Right lobe of liver (tissue), 6 donors: ENCODE data around the gene TM9SF2. TPM values are rescaled to one million over a fixed set of nuclear protein-coding genes. Genes with fewer than 3 reads are reported as not detected.

Experiments used
- ATAC-seq, 4 donors: fragments of 200-7000 bp; cut with Tn5 transposase; one replicate each; pipeline ENCODE4 v1.9.1; 2020; ENCODE audit warnings: mild to moderate bottlenecking in 4 of 4, moderate library complexity in 4 of 4
- DNase-seq, 3 donors: peaks; one replicate each; pipeline ENCODE4 v3.0.0-alpha.2; 2020
- H3K27ac ChIP-seq, 3 donors: fragments of 200-600 bp; one replicate each; pipeline ENCODE4 v1.8.0; 2022
- H3K27me3 ChIP-seq, 2 donors: fragments of 200-600 bp; one replicate each; pipeline ENCODE4 v1.8.0; 2022
- H3K36me3 ChIP-seq, 4 donors: fragments of 200-600 bp; sonication (generic) in 1 of 4; one replicate each; pipeline versions ENCODE4 v1.5.1 to v1.8.0; 2017 to 2022; ENCODE audit warnings: control low read depth in 1 of 4
- H3K4me1 ChIP-seq, 4 donors: fragments of 200-600 bp; sonication (generic) in 1 of 4; one replicate each; pipeline versions ENCODE4 v1.5.1 to v1.8.0; 2017 to 2022; ENCODE audit warnings: control low read depth in 1 of 4
- H3K4me3 ChIP-seq, 3 donors: fragments of 200-600 bp; one replicate each; pipeline ENCODE4 v1.8.0; 2022
- H3K9me3 ChIP-seq, 4 donors: fragments of 200-600 bp; sonication (generic) in 1 of 4; one replicate each; pipeline versions ENCODE4 v1.5.1 to v1.8.0; 2017 to 2022; ENCODE audit warnings: control low read depth in 1 of 4
- CTCF ChIP-seq, 4 donors: fragments of 200-600 bp in 3 of 4; fragments of 450-650 bp in 1 of 4; IDR thresholded peaks; one replicate each; pipeline versions ENCODE4 v1.5.1 to v1.8.0; 2016 to 2022; ENCODE audit warnings: antibody characterized with exemption in 4 of 4, mild to moderate bottlenecking in 2 of 4
- POLR2A ChIP-seq: fragments of 450-650 bp; IDR thresholded peaks from one replicate; pipeline ENCODE4 v1.6.1; 2017; ENCODE audit warnings: antibody characterized with exemption, mild to moderate bottlenecking
- WGBS: methylation state at CpG from one replicate; pipeline ENCODE4 v1.1.6; 2018; ENCODE audit warnings: low coverage, low lambda C conversion rate; ENCODE audit not compliant: insufficient coverage; ENCODE audit errors: missing lambda C conversion rate; 5-methylcytosine and 5-hydroxymethylcytosine counted together
- intact Hi-C, 2 donors: fragments of 100-400 bp; cut with DNase I; formaldehyde crosslinking; loops; one replicate each; pipeline versions ENCODE4 v1.11.2 to v1.14.1; 2022
- total RNA-seq, 6 experiments: library from RNA; depleted of rRNA in 2 of 6; stranded (reverse); fragments of >200 nt in 2 of 6; fragmentation: NEBNext Ultra II Directional in 3 of 6; extraction: Animal tissue kit (Norgen Biotek cat#: 25700) in 3 of 6; gene quantifications; one replicate each; pipeline versions ENCODE4 v1.1.0 to v1.2.4, GENCODE V29; 2016 to 2023
- donor health status: DM: no; HTN: yes; CAD: no.
- donor health status: DM: no; HTN: no; CAD: no.
- donor health status: DM: no; HTN: no; CAD: no.
- donor health status: DM: no; HTN: yes; CAD: no.
- donor health status: DM: no; HTN: yes; CAD: no.

TM9SF2 gene
- total RNA-seq, 6 experiments from 2014 or later: 83.6 to 102 (median 92.2) TPM

GRCh38 chr13:99590519-99591011, 89.3 kb downstream of the TM9SF2 start:
- no peaks in the 10 kb centered on the region for H3K27me3 ChIP-seq
- intact Hi-C loops: no loop called here
- H3K27ac ChIP-seq: no peak overlapping the region
- WGBS: 54% methylated on average over 3 of the region's 3 CpGs
- no peak overlapping the region for H3K4me3 ChIP-seq
- H3K9me3 ChIP-seq: no peaks in the 10 kb centered on the region
- H3K36me3 ChIP-seq: no peaks in the 10 kb centered on the region
- ATAC-seq (no peak), DNase-seq (no peak)
- H3K4me1 ChIP-seq: no peaks in the 10 kb centered on the region
- TF ChIP-seq POLR2A (no peak), CTCF (IDR thresholded peaks at IDR 0.05) (no peak)

DNA sequence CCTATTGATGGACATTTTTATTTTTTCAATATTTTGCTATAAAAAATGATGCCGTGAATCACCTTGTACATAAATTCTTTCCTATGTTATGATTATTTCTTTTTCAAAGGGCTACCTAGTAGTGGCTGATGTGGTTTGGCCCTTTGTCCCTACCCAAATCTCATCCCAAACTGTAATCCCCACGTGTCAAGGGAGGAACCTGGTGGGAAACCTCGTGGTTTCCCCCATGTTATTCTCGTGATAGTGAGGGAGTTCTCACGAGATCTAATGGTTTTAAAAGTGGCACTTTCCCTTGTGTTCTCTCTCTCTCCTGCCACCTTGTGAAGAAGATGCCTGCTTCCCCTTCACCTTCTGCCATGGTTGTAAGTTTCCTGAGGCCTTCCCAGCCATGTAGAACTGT, 94.9 kb downstream of the TM9SF2 start:
- no peaks in the 10 kb centered on the region for H3K36me3 ChIP-seq
- intact Hi-C loops: no loop called here
- 66% methylated on average over 5 of the region's 5 CpGs for WGBS
- H3K4me1 ChIP-seq: no peaks in the 10 kb centered on the region
- no peak for ATAC-seq
- H3K27ac ChIP-seq: no peak overlapping the region
- H3K4me3 ChIP-seq: no peak overlapping the region
- TF ChIP-seq CTCF (IDR thresholded peaks at IDR 0.05): no peak
- TF ChIP-seq POLR2A: no peak
- no peaks in the 10 kb centered on the region for H3K27me3 ChIP-seq
- no peak for DNase-seq
- H3K9me3 ChIP-seq: no peaks in the 10 kb centered on the region

GRCh38 chr13:99600318-99600717, 99.0 kb downstream of the TM9SF2 start:
- intact Hi-C loops: no loop called here
- no peaks in the 10 kb centered on the region for H3K36me3 ChIP-seq
- no peak overlapping the region for H3K4me3 ChIP-seq
- H3K9me3 ChIP-seq: no peaks in the 10 kb centered on the region
- H3K27me3 ChIP-seq: no peaks in the 10 kb centered on the region
- 87% methylated on average over 3 of the region's 7 CpGs for WGBS
- TF ChIP-seq POLR2A (no peak), CTCF (IDR thresholded peaks at IDR 0.05) (peak in 1 of 4 donors; percentile 5)
- H3K4me1 ChIP-seq: peaks cover 0 to 5% (median 2%) of the 10 kb centered on the region in 4 donors
- DNase-seq (no peak), ATAC-seq (peak in 3 of 4 donors; percentile 33 to 54 (median 48))
- no peak overlapping the region for H3K27ac ChIP-seq

- TF ChIP-seq CTCF (IDR thresholded peaks at IDR 0.05) (no peak), POLR2A (no peak)
- Histone ChIP-seq H3K27ac (no peak overlapping the region), H3K27me3 (no peaks in the 10 kb centered on the region), H3K9me3 (no peaks in the 10 kb centered on the region), H3K4me1 (peaks cover 0 to 10% (median 4%) of the 10 kb centered on the region in 4 donors), H3K36me3 (no peaks in the 10 kb centered on the region), H3K4me3 (no peak overlapping the region)
- ATAC-seq: no peak
- no peak for DNase-seq
- intact Hi-C loops: no loop called here
- 61% methylated on average over 5 of the region's 5 CpGs for WGBS
These were observed 100.3 kb downstream of the TM9SF2 start for GRCh38 chr13:99601535-99601934.

GRCh38 chr13:99604636-99605035, 103.4 kb downstream of the TM9SF2 start:
- DNase-seq (no peak), ATAC-seq (no peak)
- no peaks in the 10 kb centered on the region for H3K9me3 ChIP-seq
- peak overlapping the region in 2 of 3 donors; percentile 87 to 94 for H3K27ac ChIP-seq
- 96% methylated on average over 3 of the region's 3 CpGs for WGBS
- TF ChIP-seq CTCF (IDR thresholded peaks at IDR 0.05) (no peak), POLR2A (no peak)
- H3K4me1 ChIP-seq: peaks cover 0 to 17% (median 5%) of the 10 kb centered on the region in 4 donors
- H3K4me3 ChIP-seq: no peak overlapping the region
- no peaks in the 10 kb centered on the region for H3K27me3 ChIP-seq
- intact Hi-C loops: no loop called here
- H3K36me3 ChIP-seq: no peaks in the 10 kb centered on the region
